Neural cell (in vitro differentiated cells): ENCODE results near the gene NR1D1. TPM values are rescaled to one million over a fixed set of nuclear protein-coding genes. Genes with fewer than 3 reads are reported as not detected.

ENCODE experiments used
- H2AFZ ChIP-seq: fragments of 200-600, 300-800 bp; sonication (generic), shearing (Covaris generic); 2 replicates; pipeline ENCODE4 v1.6.0; 2014; ENCODE audit warnings: low read depth, mild to moderate bottlenecking, antibody characterized with exemption, low read length, moderate library complexity
- H3F3A ChIP-seq: fragments of 200-600 bp; shearing (Covaris generic); 2 replicates; pipeline ENCODE4 v1.6.1; 2016; ENCODE audit warnings: mild to moderate bottlenecking, moderate library complexity, mixed read lengths, antibody characterized with exemption, low read length; ENCODE audit not compliant: insufficient read depth, poor library complexity, severe bottlenecking
- H3K27ac ChIP-seq: fragments of 200-600, 300-800 bp; sonication (generic), shearing (Covaris generic); 2 replicates; pipeline ENCODE4 v1.5.1; 2014; ENCODE audit warnings: mild to moderate bottlenecking, low read length, moderate library complexity
- H3K27me3 ChIP-seq: fragments of 300-800, 200-600 bp; sonication (generic), shearing (Covaris generic); 2 replicates; pipeline ENCODE4 v1.6.0; 2014; ENCODE audit warnings: mild to moderate bottlenecking, low read depth, low read length, moderate library complexity; ENCODE audit not compliant: insufficient read depth
- H3K36me3 ChIP-seq: fragments of 300-800, 200-600 bp; sonication (generic), shearing (Covaris generic); 2 replicates; pipeline ENCODE4 v1.5.1; 2014; ENCODE audit warnings: mild to moderate bottlenecking, antibody characterized with exemption, low read length, moderate library complexity; ENCODE audit not compliant: insufficient read depth
- H3K4me2 ChIP-seq: fragments of 300-800, 200-600 bp; sonication (generic), shearing (Covaris generic); 2 replicates; pipeline ENCODE4 v1.6.0; 2014; ENCODE audit warnings: mild to moderate bottlenecking, low read length
- H3K4me3 ChIP-seq: fragments of 300-800, 200-600 bp; sonication (generic), shearing (Covaris generic); 2 replicates; pipeline ENCODE4 v1.5.1; 2014; ENCODE audit warnings: mild to moderate bottlenecking, low read length, moderate library complexity
- H3K79me2 ChIP-seq: fragments of 200-600 bp; shearing (Covaris generic); replicated peaks from 2 replicates; pipeline ENCODE4 v1.6.0; 2014; ENCODE audit warnings: mild to moderate bottlenecking, low read length, moderate library complexity; ENCODE audit not compliant: insufficient read depth
- H3K9ac ChIP-seq: fragments of 300-800, 200-600 bp; sonication (generic), shearing (Covaris generic); 2 replicates; pipeline ENCODE4 v1.6.1; 2016; ENCODE audit warnings: mild to moderate bottlenecking, low read length, mixed read lengths
- H3K9me2 ChIP-seq: fragments of 200-600 bp; shearing (Covaris generic); 2 replicates; pipeline ENCODE4 v1.6.1; 2016; ENCODE audit warnings: mild to moderate bottlenecking, low read length, mixed read lengths; ENCODE audit not compliant: insufficient read depth
- H3K9me3 ChIP-seq: fragments of 200-600, 300-800 bp; sonication (generic), shearing (Covaris generic); 2 replicates; pipeline ENCODE4 v1.6.1; 2016; ENCODE audit warnings: mild to moderate bottlenecking, mixed run types, low read length, moderate library complexity, mixed read lengths
- H4K20me1 ChIP-seq: fragments of 200-600 bp; shearing (Covaris generic); 2 replicates; pipeline ENCODE4 v1.6.1; 2016; ENCODE audit warnings: mild to moderate bottlenecking, mixed run types; ENCODE audit not compliant: insufficient read depth
- CTCF ChIP-seq: fragments of 450-650 bp; IDR thresholded peaks from 2 replicates; pipeline ENCODE4 v1.5.1; 2014; ENCODE audit warnings: antibody characterized with exemption, mild to moderate bottlenecking, moderate library complexity; ENCODE audit not compliant: poor library complexity, severe bottlenecking
- EP300 ChIP-seq: fragments of 450-650 bp; conservative IDR thresholded peaks from 2 replicates; pipeline ENCODE4 v1.6.1; 2014; ENCODE audit warnings: antibody characterized with exemption, mild to moderate bottlenecking, moderate library complexity; ENCODE audit not compliant: poor library complexity, severe bottlenecking
- EZH2 ChIP-seq: fragments of 200-600, 300-800 bp; shearing (Covaris generic), sonication (generic); IDR thresholded peaks from 2 replicates; pipeline ENCODE4 v1.6.1; 2014; ENCODE audit warnings: antibody characterized with exemption, low read length, borderline replicate concordance, mild to moderate bottlenecking; ENCODE audit not compliant: insufficient read depth, poor library complexity, severe bottlenecking
- MXI1 ChIP-seq: fragments of 450-650 bp; conservative IDR thresholded peaks from 2 replicates; pipeline ENCODE4 v1.6.1; 2014; ENCODE audit warnings: antibody characterized with exemption, mild to moderate bottlenecking; ENCODE audit not compliant: poor library complexity, severe bottlenecking
- POLR2AphosphoS5 ChIP-seq: IDR thresholded peaks from 2 replicates; pipeline ENCODE4 v1.6.1; 2012
- RAD21 ChIP-seq: fragments of 450-650 bp; conservative IDR thresholded peaks from 2 replicates; pipeline ENCODE4 v1.6.1; 2014; ENCODE audit warnings: antibody characterized with exemption, mild to moderate bottlenecking, moderate library complexity
- REST ChIP-seq: IDR thresholded peaks from 2 replicates; pipeline ENCODE4 v1.6.1; 2012; ENCODE audit warnings: borderline replicate concordance
- SMC3 ChIP-seq: fragments of 450-650 bp; conservative IDR thresholded peaks from 2 replicates; pipeline ENCODE4 v1.6.1; 2014; ENCODE audit warnings: antibody characterized with exemption, mild to moderate bottlenecking, moderate library complexity; ENCODE audit not compliant: poor library complexity
- TAF1 ChIP-seq: IDR thresholded peaks from 2 replicates; pipeline ENCODE4 v1.6.1; 2012; ENCODE audit warnings: low read depth
- polyA plus RNA-seq: library from polyadenylated mRNA; depleted of rRNA; stranded (reverse); fragments of >200 nt; gene quantifications from 2 replicates; pipeline ENCODE4 v1.2.3, GENCODE V29; 2014

NR1D1 gene
- polyA plus RNA-seq, 1 donor from 2014 or later, result 0.73 TPM

GRCh38 chr17:40074175-40074512 is 26.2 kb downstream of the NR1D1 start:
- Histone ChIP-seq H3K4me2 (no peak overlapping the region), H3K27me3 (no peaks in the 10 kb centered on the region), H3K36me3 (no peaks in the 10 kb centered on the region), H3K9me2 (no peaks in the 10 kb centered on the region), H4K20me1 (no peaks in the 10 kb centered on the region), H2AFZ (no peak overlapping the region), H3K4me3 (no peak overlapping the region), H3K79me2 (peaks cover 19% of the 10 kb centered on the region), H3F3A (no peaks in the 10 kb centered on the region), H3K9ac (no peak overlapping the region), H3K27ac (no peak overlapping the region), H3K9me3 (no peaks in the 10 kb centered on the region)
- TF ChIP-seq TAF1 (no peak), MXI1 (no peak), POLR2AphosphoS5 (no peak), CTCF (no peak), RAD21 (no peak), EP300 (no peak), EZH2 (no peak), REST (no peak), SMC3 (no peak)

- Histone ChIP-seq H3F3A (no peaks in the 10 kb centered on the region), H3K27ac (no peak overlapping the region), H3K79me2 (peaks cover 19% of the 10 kb centered on the region), H3K27me3 (no peaks in the 10 kb centered on the region), H3K9me3 (no peaks in the 10 kb centered on the region), H3K9ac (no peak overlapping the region), H3K4me2 (no peak overlapping the region), H4K20me1 (no peaks in the 10 kb centered on the region), H2AFZ (no peak overlapping the region), H3K9me2 (no peaks in the 10 kb centered on the region), H3K36me3 (no peaks in the 10 kb centered on the region), H3K4me3 (no peak overlapping the region)
- no peak for TF ChIP-seq CTCF
- no peak for TF ChIP-seq EP300
- TF ChIP-seq RAD21, result no peak
- no peak for TF ChIP-seq TAF1
- no peak for TF ChIP-seq REST
- no peak for TF ChIP-seq MXI1
- no peak for TF ChIP-seq SMC3
- no peak for TF ChIP-seq EZH2
- no peak for TF ChIP-seq POLR2AphosphoS5
Observed at GRCh38 chr17:40073454-40074174, 26.8 kb downstream of the NR1D1 start.
